GM12872 (cell line): Measurements from ENCODE around the gene TLL1.

ENCODE experiments used
- TF ChIP-seq, protein P1 (sequence below): IDR thresholded peaks from 3 replicates; pipeline ENCODE4 v1.5.1; 2011; ENCODE audit warnings: low read depth, mild to moderate bottlenecking, low read length, moderate library complexity; ENCODE audit not compliant: insufficient read depth

The TLL1 gene

DNA sequence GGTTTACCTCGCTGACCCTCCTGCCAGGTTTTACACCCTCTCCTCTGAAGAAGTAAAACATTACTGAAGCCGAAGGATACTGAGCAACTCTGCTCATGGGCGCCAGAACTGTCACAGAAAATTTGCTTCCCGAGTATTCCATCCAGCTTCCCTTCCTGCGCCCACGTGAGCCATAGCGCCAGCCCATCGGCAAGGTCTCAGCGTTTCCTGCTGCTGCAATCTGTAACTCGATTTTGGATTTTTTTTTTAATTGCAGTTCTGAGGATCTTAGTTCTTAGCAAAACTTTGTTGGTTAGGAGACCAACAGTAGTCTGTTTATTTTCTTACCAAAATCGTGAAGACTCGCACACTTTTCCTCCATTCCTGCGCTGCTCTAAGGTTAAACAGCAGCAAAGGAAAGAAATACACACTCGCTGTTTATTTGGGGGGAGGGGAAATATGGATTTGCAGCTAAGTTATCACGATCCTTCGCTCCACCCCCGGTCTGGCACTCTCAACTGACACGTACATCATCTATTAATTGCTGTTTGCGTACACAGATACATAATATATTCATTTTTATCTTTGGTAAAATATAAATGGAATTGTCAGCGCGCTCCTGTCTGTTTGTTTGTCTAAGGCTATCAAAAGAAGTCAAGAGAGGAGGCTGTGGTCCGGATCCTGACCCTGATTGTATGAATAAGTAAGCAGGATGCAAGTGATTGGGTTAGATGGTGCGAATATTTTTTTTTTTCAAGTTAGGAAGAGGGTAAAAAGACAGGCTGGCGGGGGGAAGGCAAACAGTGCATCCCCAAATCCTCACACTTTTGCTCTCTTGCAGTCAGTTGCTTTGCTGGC lies at the start of gene TLL1:
Gene TLL1, plus strand, starts transcription at position 777 of the 837 bp plus-strand sequence. CDS start 668 bp downstream, outside the sequence.
- TF ChIP-seq, protein P1, sequence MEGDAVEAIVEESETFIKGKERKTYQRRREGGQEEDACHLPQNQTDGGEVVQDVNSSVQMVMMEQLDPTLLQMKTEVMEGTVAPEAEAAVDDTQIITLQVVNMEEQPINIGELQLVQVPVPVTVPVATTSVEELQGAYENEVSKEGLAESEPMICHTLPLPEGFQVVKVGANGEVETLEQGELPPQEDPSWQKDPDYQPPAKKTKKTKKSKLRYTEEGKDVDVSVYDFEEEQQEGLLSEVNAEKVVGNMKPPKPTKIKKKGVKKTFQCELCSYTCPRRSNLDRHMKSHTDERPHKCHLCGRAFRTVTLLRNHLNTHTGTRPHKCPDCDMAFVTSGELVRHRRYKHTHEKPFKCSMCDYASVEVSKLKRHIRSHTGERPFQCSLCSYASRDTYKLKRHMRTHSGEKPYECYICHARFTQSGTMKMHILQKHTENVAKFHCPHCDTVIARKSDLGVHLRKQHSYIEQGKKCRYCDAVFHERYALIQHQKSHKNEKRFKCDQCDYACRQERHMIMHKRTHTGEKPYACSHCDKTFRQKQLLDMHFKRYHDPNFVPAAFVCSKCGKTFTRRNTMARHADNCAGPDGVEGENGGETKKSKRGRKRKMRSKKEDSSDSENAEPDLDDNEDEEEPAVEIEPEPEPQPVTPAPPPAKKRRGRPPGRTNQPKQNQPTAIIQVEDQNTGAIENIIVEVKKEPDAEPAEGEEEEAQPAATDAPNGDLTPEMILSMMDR = no peak

DNA sequence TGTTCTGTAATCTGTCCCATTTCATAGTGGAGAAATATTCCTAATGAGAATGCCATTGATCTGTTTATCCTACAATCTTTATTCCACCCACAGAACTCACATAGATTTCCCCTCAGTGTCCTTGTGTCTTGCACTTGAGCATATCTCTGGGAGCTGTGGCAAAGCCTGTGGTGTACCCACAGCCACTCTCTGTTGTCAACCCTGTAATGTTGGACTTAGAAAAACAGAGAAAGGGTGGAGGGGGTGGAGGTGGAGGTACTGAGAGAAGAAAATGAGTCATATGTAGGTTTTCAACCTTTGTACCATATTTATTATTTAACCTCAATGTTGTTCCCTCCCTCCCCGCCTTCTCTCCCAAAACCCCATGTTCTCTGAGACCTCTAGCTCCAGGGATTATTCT lies 46.9 kb upstream of the TLL1 start:
- TF ChIP-seq, protein P1 = no peak

DNA sequence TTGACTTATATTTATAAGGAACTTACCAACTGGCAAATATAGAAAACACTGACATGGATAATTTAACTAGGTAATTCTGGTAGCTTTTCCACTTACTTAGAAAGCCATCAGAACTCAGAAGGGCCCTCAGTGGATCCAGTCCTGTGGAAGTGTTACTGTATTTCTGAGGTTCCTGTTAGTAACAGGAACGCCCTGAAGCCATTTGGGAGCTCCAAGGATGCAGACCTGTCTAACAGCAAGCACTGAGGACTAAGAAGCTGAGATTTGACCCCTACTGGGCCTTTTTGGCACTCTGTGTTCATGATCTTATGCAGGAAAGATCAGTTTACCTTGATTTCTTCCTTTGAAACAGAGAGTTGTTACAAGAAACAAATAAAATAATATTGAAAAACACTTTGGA lies 46.0 kb upstream of the TLL1 start:
- TF ChIP-seq, protein P1 = no peak

DNA sequence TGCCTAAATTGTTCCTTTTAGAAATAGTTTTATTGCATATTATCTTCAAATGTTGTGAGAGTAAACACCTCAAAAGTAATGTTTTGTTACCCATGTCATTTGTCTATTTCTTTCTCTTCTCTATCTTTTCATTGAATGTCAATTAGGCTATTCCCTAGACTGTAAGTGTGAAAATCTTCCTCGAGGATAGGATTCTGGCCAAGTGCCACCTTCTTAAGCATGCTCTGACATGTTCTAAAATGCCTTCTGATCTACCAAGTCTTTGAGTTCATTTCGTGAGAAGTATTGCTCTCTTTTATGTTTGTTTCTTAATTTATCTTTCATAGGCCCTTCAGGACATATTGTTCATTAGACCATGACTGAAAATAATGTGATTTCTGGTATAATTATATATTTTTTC lies 44.1 kb upstream of the TLL1 start:
- TF ChIP-seq, protein P1 = no peak

DNA sequence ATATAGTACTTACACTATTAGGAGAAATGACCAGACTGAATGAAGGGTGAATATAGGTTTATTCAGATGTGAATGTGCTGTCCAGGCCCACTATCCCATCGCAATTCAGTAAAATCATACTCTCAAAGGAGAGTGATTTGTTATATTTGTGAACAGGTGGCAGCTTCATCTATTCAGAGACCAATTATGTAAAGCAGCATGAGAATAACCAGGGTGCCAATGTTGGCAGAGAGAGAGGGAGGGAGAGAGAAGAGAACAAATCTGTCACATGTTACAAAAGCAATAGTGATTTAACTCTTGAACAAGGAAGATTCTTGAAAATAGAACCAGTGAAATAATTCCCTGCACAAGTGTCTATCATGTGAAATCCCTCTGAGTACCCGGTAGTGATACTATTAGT lies 38.9 kb upstream of the TLL1 start:
- TF ChIP-seq, protein P1 = no peak

DNA sequence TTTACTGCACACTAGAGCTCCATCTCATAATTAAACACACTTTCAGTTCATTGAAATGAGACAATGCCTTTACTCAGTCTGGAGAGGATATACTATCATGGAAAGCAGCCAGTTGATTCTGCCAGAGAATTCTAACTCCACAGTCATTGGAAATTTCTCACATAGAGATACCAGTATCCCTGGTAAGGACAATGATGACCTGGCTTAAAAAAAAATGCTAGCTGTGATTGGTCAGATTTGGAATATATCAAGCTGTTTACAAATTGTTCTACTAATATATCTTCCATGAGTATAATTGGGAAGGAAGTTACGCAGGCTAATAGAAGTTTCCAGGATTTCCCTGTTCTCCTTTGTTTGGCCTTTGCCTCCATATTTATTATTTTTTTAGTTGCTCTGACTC lies 34.5 kb upstream of the TLL1 start:
- TF ChIP-seq, protein P1 = no peak

DNA sequence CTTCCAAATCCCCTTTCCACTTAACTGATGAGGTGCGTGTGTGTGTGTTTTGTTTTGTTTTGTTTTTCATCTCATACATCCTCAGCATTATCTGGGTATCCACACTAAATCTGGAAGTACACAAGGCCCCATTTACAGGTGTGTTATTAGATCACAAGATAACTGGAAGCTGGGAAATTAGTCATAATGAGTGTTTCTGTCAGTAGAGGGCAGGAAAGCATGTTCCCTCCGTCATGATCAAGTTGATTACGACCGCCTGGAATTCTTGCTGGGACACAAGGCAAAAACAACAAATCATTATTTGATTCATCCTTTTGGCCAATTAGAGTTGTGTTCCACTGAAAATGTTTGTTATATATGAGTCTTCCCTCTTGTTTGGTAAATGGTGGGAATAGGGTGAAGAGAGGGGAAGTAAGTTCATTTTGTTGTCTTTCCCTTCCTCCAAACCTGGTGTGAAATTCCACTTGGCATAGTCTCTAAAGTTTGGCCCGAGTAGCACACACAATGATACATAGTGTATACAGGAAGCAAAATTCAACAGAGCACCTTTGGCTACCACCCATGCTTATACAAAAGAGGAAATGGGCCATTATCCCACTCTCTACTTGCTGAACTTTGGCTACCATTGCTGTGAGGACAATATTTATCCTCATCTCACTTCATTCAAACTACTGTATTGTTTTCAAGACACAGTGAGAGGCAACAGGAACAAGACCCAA lies 33.3 kb upstream of the TLL1 start:
- TF ChIP-seq, protein P1 = no peak
